ENCODE results near the gene ARHGDIG.

DNA sequence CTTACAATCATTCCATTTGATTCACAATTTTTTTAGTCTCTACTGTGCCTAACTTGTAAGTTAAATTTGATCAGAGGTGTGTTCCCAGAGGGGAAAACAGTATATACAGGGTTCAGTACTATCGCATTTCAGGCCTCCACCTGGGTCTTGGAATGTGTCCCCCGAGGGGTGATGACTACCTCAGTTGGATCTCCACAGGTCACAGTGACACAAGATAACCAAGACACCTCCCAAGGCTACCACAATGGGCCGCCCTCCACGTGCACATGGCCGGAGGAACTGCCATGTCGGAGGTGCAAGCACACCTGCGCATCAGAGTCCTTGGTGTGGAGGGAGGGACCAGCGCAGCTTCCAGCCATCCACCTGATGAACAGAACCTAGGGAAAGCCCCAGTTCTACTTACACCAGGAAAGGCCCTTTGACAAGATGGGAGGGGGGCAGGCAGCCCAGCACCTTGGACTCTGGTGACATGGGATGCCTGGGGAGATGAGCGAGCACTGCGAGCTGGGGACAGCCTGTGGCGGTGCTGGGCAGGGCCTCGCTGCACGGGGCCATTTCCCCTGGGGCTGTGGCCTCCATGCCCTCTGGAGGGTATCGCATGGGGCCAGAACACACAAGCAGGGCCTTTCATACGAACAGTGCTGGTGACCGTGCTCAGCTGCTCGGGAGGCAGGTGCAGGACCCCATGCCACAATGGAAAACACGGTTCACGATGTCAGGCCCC lies 36.5 kb downstream of the ARHGDIG start:
- TF ChIP-seq, protein P1, sequence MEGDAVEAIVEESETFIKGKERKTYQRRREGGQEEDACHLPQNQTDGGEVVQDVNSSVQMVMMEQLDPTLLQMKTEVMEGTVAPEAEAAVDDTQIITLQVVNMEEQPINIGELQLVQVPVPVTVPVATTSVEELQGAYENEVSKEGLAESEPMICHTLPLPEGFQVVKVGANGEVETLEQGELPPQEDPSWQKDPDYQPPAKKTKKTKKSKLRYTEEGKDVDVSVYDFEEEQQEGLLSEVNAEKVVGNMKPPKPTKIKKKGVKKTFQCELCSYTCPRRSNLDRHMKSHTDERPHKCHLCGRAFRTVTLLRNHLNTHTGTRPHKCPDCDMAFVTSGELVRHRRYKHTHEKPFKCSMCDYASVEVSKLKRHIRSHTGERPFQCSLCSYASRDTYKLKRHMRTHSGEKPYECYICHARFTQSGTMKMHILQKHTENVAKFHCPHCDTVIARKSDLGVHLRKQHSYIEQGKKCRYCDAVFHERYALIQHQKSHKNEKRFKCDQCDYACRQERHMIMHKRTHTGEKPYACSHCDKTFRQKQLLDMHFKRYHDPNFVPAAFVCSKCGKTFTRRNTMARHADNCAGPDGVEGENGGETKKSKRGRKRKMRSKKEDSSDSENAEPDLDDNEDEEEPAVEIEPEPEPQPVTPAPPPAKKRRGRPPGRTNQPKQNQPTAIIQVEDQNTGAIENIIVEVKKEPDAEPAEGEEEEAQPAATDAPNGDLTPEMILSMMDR (conservative IDR thresholded peaks at IDR 0.05) = no peak
- TF ChIP-seq ZFX (IDR thresholded peaks at IDR 0.05) = no peak
